GM18868 (cell line): ENCODE measurements around the gene DBNL.

ENCODE experiments used
- ATAC-seq: cut with Tn5 transposase; IDR thresholded peaks from one replicate; pipeline ENCODE4 v1.9.1; 2021; ENCODE audit warnings: mild to moderate bottlenecking, moderate library complexity; ENCODE audit not compliant: unreplicated experiment

DBNL gene

GRCh38 chr7:44108768-44109750 lies 64.6 kb downstream of the DBNL start:
- no peak for ATAC-seq

- ATAC-seq: no peak
These were observed 65.5 kb downstream of the DBNL start for GRCh38 chr7:44109991-44110390.

- ATAC-seq: no peak
These were observed 66.5 kb downstream of the DBNL start for GRCh38 chr7:44110719-44111635.
